ENCODE results near the gene CLIC1.

Gene CLIC1

GRCh38 chr6:31700740-31701401, 35.5 kb downstream of the CLIC1 start:
- DNase-seq, result no peak

DNA sequence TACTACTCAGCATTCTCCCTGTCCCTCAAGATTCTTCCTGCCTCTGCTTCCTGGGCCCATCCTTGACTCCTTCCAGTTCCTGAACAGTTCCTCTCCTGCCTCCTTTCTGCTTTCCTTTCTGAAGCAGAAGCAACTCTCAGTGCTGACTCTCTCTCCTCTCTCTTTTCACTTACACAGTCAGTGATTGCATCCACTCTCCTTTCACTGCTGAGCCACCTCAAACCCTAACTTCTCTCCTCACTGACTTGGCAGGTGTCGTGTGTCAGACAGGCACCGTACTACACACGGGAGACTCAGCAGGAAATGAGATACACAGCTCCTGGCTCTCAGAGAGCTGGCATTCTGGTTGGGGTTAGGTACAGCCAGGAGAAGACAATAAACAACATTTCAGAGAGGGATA, 38.8 kb downstream of the CLIC1 start:
- no peak for DNase-seq

DNA sequence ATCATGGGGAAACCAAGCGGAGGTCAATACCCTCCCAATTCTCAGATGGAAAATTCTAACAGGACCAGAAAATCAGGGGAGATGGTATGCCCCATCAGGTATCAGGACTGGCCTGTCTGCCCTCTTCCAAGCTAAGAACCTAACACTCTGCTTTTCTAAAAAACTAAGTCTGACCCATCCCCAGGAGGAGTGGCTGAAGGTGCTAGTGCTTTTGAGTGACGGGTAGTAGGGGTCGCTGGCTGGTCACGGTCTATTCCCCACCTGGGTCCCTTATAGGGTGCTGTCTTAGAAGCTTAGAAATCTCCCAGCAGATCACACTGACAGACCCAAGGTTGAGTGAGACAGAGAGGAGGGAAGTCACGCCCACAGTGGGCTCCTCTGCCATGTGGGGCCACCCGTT, 42.8 kb downstream of the CLIC1 start:
- DNase-seq, result no peak

DNA sequence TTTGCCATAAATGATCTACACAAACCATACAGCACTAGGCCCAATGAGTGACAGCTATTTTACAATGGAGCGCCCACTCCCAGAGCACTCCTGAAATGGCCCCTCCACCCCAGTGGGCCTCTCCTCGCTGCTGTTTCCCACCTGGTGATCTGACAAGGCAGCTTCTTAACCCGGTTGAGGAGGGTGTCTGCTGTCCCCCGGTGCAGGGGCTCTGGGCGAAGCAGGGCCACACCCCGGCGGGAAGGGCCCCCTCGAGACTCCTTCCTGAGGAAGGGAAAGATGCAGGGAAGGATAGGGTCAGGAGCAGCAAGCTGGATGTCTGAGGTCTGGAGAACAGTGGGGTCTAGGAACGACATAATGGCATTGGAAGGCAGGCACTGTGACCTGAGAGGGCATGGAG, 43.4 kb downstream of the CLIC1 start:
- DNase-seq, result no peak

DNA sequence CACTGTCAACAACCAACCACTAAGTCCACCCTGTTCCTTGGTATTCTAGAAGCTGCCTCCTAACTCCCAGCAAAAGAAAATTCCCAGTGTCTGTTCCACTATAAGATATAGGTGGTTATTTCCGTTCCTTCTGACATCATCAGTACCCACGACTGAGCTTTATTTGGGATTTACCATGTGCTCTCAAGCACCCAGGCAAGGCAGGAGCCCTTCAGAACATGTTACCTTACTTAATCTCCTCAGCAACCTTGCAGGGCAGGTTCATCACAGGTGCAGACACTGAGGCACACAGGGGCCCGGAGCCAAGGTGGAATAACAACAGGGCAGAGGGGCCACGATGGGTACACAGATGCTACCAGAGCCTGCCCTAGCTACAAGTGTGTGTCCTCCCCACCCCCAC, 44.0 kb downstream of the CLIC1 start:
- no peak for DNase-seq

DNA sequence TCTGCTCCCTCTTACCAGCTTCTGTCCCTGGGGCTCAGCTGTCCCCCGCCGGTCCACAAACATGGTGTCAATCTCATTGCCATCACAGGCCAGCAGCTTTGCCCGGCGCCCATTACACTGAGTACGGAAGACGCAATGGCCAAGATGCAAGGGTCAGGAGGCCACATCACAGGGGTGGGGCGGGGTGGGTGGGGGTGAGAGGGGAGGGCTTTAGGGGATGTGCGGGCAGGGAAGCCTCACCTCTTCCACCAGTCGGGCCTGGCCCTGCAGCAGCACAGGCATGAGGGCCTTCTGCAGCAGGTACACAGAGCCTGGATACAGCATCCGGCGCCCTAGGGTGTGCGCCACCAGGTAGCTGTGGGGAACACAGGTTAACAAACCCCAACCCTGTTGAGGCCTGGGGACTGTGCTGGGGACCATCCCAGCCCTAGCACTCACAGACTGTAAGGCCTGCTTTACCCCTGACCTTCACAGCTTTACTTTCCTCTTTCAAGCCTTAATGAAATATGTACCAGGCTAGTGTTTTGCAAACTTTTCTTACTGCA, 44.7 kb downstream of the CLIC1 start:
- DNase-seq, result no peak

GRCh38 chr6:31691078-31691463, 45.3 kb downstream of the CLIC1 start:
- DNase-seq, result no peak

DNA sequence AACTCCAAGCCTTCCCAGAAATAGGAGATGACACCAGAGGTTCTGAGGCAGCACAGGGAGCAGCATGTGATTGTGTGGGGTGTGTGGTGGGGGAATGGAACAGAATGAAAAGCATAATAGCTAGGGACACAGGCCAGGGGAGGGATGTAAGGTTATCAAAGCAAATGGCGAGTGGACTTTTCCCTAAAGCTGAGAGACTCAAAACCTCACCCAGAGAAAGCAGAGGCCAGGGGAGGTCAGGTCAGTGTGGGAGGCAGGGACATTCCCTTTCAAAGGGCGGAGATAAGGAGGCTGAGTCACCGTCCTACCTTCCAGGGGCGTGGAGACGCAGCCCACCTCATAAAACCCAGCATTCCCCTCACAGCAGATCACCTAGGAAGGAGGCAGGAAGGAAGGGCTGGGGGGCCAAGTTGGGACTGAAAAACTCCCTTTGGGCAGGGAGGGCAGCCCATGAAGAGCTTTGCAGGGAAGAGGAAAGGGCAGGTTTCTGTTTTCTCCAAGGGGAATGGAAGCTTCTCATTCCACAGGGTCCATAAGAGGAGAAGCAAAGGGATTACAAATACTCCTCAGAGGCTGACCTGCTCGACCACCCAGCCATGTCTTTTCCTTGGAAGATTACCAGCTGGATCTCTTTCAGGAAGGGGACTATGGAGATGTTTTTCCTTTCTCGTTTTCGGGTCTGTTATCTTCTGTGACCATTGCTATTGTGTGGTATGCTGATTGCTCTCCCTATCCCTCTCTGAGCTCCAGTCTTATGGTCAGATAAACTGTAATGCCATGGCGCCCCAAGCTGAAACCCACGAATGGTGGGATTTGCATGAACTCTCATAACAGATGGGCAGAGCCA, 45.9 kb downstream of the CLIC1 start:
- DNase-seq, result no peak

DNA sequence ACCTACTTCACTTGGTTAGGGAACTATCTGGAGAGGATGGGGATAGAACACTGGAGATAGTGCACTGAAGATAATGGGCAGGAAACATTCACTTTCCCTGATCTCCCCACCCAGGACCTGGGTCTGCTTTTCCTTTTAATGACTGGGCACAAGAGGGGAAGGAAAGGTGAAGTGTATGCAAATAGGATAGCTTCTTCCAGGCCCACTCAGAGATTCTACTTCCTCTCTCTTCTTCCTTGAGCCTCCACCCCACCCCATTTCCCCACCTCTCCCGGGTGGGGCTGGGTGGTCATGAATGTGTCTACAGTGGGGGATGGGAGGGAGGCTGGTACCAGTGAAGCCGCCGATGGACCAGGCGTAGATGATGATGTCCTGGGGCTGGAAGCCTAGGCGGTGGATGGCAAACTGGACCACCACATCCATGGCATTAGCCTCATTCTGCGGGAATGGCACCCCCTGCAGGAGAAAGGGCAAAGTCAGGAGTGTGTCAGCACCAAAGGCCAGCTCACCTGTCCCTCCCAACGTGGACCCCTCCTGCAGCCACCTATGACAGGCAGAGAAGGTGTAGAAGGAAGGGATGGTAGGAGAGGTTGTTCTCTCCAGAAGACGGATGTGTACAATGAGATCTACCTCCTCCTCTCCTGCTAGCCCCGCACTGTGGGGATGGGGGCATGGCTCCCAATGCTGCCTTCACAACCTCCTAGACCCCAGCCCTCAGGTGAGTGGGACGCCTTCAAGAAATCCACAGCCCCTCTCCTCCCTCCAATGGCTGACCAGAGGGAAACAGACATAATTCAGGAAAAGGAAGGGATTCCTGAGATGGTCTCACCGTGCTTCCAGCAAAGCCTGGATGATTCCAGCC, 46.9 kb downstream of the CLIC1 start:
- no peak for DNase-seq

- DNase-seq, result no peak
Measured at GRCh38 chr6:31687860-31688693, 48.3 kb downstream of the CLIC1 start.

DNA sequence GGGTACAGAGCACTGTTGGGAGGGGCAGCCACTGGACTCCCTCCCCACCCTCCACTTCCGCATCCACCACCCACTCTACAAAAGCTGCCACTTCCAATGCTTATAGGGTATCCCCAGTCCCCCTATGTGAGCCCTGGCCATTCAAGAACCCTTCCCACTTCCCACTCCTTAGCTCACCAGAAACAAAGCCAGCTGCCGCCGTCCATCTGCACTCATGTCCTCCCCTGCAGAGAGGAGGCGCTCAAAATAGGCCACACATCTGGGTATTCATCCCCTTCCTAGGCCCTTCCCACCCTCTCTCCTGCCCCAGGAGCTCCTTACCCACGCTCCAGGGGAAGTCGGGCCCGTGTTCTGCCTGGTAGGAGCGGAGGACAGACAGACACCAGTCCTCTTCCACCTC, 49.0 kb downstream of the CLIC1 start:
- DNase-seq, result no peak

DNA sequence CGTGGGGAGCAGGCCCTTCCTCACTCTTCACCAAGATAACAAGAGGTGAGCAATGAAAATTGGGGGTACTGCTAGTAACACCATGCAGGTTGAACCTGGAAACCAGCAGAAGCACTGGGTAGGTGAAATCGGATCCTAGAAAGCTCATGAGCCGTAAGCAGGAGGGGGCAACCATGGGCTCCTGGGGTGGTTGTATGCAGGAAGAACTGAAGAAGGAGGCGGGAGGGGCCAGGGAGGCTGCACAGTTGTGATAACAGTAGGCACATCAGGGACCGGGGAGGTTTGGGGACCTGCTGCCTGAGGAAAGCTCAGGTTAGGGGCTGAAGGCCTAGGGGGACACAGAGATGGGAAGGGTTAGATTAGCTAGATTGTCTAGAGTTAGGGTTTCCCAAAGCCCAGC, 49.8 kb downstream of the CLIC1 start:
- DNase-seq, result no peak

GRCh38 chr6:31683591-31683990, 52.7 kb downstream of the CLIC1 start:
- DNase-seq, result no peak

DNA sequence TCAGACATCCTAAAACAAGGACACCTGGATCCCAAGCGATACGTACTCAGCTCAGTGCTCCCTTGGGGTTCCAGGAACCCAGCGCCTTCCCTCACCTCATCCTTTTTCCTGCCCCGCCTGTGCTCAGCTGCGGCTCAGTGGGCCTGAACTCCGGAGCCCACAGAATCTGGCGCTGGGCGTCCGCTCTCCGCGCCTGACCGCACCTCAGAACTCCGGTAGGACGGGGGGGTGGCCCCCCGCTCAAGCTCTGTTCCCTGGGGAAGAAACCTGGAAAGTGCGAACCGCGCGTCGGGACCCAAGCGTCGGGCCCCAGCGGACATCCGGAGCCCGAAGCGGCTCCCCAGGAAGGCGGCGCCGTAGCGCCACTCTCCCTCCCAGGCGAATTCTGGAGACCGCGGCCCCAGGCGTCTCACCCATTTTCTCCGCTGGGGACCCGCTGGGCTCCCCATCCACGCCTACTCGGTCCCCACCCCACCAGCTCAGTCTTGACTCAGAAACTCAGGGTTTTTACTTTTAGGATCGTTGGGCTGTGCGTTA, 55.1 kb downstream of the CLIC1 start:
- no peak for DNase-seq
